Natural killer cell (primary cell): ENCODE data around the gene ZNF331. TPM values are rescaled to one million over a fixed set of nuclear protein-coding genes. Genes with fewer than 3 reads are reported as not detected.
A peak's percentile ranks its signal among the peaks of the same experiment; 100 is the strongest.
"Not testable (repeated sequence)": the region's sequence is repeated elsewhere in the genome, so short reads cannot be mapped to it uniquely, and the experiment has no call there.

ENCODE experiments used
- ATAC-seq, 3 donors: fragments of 150-1000 bp in 2 of 3; fragments of 200-7000 bp in 1 of 3; cut with Tn5 transposase; 1 replicate in 1 of 3; 2 replicates in 2 of 3; pipeline ENCODE4 v1.10.0; 2021; ENCODE audit warnings: mild to moderate bottlenecking in 2 of 3, moderate library complexity in 2 of 3
- DNase-seq, 2 donors: peaks; one replicate each; pipeline versions ENCODE4 v3.0.0 to v3.0.0-alpha.2; 2013 to 2021; ENCODE audit warnings: mixed read lengths in 1 of 2
- H3K27ac ChIP-seq: one replicate; pipeline ENCODE4 v1.5.1; 2013; ENCODE audit warnings: mild to moderate bottlenecking, low read length
- H3K27me3 ChIP-seq: one replicate; pipeline ENCODE4 v1.6.1; 2013; ENCODE audit warnings: low read length; ENCODE audit not compliant: control insufficient read depth, insufficient read depth
- H3K36me3 ChIP-seq: one replicate; pipeline ENCODE4 v1.6.1; 2013; ENCODE audit warnings: low read length; ENCODE audit not compliant: control insufficient read depth, insufficient read depth
- H3K4me1 ChIP-seq: one replicate; pipeline ENCODE4 v1.6.1; 2013; ENCODE audit warnings: low read length; ENCODE audit not compliant: control insufficient read depth, insufficient read depth
- H3K4me3 ChIP-seq: one replicate; pipeline ENCODE4 v1.5.1; 2013; ENCODE audit warnings: low read length
- H3K9me3 ChIP-seq: one replicate; pipeline ENCODE4 v1.6.1; 2013; ENCODE audit warnings: low read length; ENCODE audit not compliant: control insufficient read depth, insufficient read depth
- H3K27ac Mint-ChIP-seq, 2 donors: one replicate each; pipeline ENCODE4 v1.8.0; 2022; ENCODE audit warnings: mild to moderate bottlenecking in 2 of 2, mixed read lengths in 2 of 2, moderate library complexity in 1 of 2
- H3K27me3 Mint-ChIP-seq, 2 donors: one replicate each; pipeline ENCODE4 v1.8.0; 2022; ENCODE audit warnings: low read depth in 2 of 2, mixed read lengths in 2 of 2
- H3K36me3 Mint-ChIP-seq: one replicate; pipeline ENCODE4 v1.8.0; 2022; ENCODE audit warnings: mixed read lengths
- H3K4me1 Mint-ChIP-seq, 2 donors: one replicate each; pipeline ENCODE4 v1.8.0; 2022; ENCODE audit warnings: mixed read lengths in 2 of 2
- H3K4me3 Mint-ChIP-seq: one replicate; pipeline ENCODE4 v1.8.0; 2022; ENCODE audit warnings: mild to moderate bottlenecking, moderate library complexity, mixed read lengths
- H3K9me3 Mint-ChIP-seq, 2 donors: one replicate each; pipeline ENCODE4 v1.8.0; 2022; ENCODE audit warnings: mixed read lengths in 2 of 2
- CTCF ChIP-seq: fragments of 200-600 bp; IDR thresholded peaks from one replicate; pipeline ENCODE4 v1.8.0; 2022; ENCODE audit warnings: antibody characterized with exemption
- WGBS: methylation state at CpG from one replicate; pipeline ENCODE4 v1.1.7; 2013; ENCODE audit warnings: missing lambda C conversion rate; ENCODE audit not compliant: insufficient coverage; 5-methylcytosine and 5-hydroxymethylcytosine counted together
- intact Hi-C: fragments of 100-400 bp; cut with micrococcal nuclease; formaldehyde crosslinking; loops from one replicate; pipeline ENCODE4 v1.14.2; 2022
- total RNA-seq, 4 donors: library from RNA; stranded (reverse); fragments of 120-200 nt in 1 of 4; gene quantifications; one replicate each; pipeline versions ENCODE4 v1.2.3 to v1.2.4, GENCODE V29; 2013 to 2022

Gene ZNF331
- total RNA-seq, 3 donors from 2014 or later (not counting 1 experiment from before 2014, with no cell fraction given), result 153 to 245 (median 204) TPM

- not testable (repeated sequence) for H3K9me3 Mint-ChIP-seq
Observed at GRCh38 chr19:53504365-53504703, 33.6 kb upstream of the ZNF331 start.

GRCh38 chr19:53504885-53505284 is 33.1 kb upstream of the ZNF331 start:
- no peaks in the 10 kb centered on the region for H3K36me3 Mint-ChIP-seq
- peaks cover 0 to 3% of the 10 kb centered on the region in 2 donors for H3K9me3 Mint-ChIP-seq
- DNase-seq (no peak), ATAC-seq (no peak)
- Histone ChIP-seq H3K9me3 (no peaks in the 10 kb centered on the region), H3K4me3 (no peak overlapping the region), H3K36me3 (no peaks in the 10 kb centered on the region), H3K27ac (no peak overlapping the region), H3K4me1 (no peaks in the 10 kb centered on the region), H3K27me3 (no peaks in the 10 kb centered on the region)
- H3K27me3 Mint-ChIP-seq, result peaks cover 14 to 24% of the 10 kb centered on the region in 2 donors
- H3K4me1 Mint-ChIP-seq, result no peaks in the 10 kb centered on the region
- TF ChIP-seq CTCF, result no peak
- no peak overlapping the region for H3K27ac Mint-ChIP-seq
- intact Hi-C loops, result no loop called here
- no peak overlapping the region for H3K4me3 Mint-ChIP-seq
- 48% methylated on average over 6 of the region's 7 CpGs for WGBS

More at GRCh38 chr19:53504365-53504703, 33.6 kb upstream of the ZNF331 start:
- H3K9me3 ChIP-seq, H3K36me3 ChIP-seq, H3K27ac ChIP-seq, DNase-seq, H3K27ac Mint-ChIP-seq, H3K4me3 Mint-ChIP-seq, H3K4me3 ChIP-seq, H3K4me1 ChIP-seq, H3K27me3 ChIP-seq, H3K36me3 Mint-ChIP-seq, H3K4me1 Mint-ChIP-seq, intact Hi-C loops: not testable (repeated sequence)
- ATAC-seq, result peak in 1 of 3 donors; percentile 48
- peaks cover 13 to 20% of the 10 kb centered on the region in 2 donors for H3K27me3 Mint-ChIP-seq
- 36% methylated on average over 11 of the region's 13 CpGs for WGBS

GRCh38 chr19:53506728-53507127 is 31.2 kb upstream of the ZNF331 start:
- WGBS, result 82% methylated on average over 8 of the region's 8 CpGs
- no peaks in the 10 kb centered on the region for H3K9me3 ChIP-seq
- Mint-ChIP-seq H3K36me3 (no peaks in the 10 kb centered on the region), H3K27me3 (peaks cover 11 to 18% of the 10 kb centered on the region in 2 donors), H3K9me3 (peaks cover 0 to 3% of the 10 kb centered on the region in 2 donors), H3K27ac (no peak overlapping the region), H3K4me3 (no peak overlapping the region), H3K4me1 (no peaks in the 10 kb centered on the region)
- DNase-seq (no peak), ATAC-seq (no peak)
- H3K4me3 ChIP-seq, result no peak overlapping the region
- H3K27ac ChIP-seq, result no peak overlapping the region
- no peak for TF ChIP-seq CTCF
- H3K4me1 ChIP-seq, result no peaks in the 10 kb centered on the region
- no peaks in the 10 kb centered on the region for H3K36me3 ChIP-seq
- intact Hi-C loops, result no loop called here
- H3K27me3 ChIP-seq, result no peaks in the 10 kb centered on the region

- peaks cover 11 to 17% of the 10 kb centered on the region in 2 donors for H3K27me3 Mint-ChIP-seq
- H3K4me3 Mint-ChIP-seq, result no peak overlapping the region
- H3K9me3 Mint-ChIP-seq, result peaks cover 0 to 3% of the 10 kb centered on the region in 2 donors
- DNase-seq (no peak), ATAC-seq (no peak)
- Histone ChIP-seq H3K4me1 (no peaks in the 10 kb centered on the region), H3K27ac (no peak overlapping the region), H3K4me3 (no peak overlapping the region), H3K36me3 (no peaks in the 10 kb centered on the region), H3K9me3 (no peaks in the 10 kb centered on the region), H3K27me3 (no peaks in the 10 kb centered on the region)
- H3K36me3 Mint-ChIP-seq, result no peaks in the 10 kb centered on the region
- no peaks in the 10 kb centered on the region for H3K4me1 Mint-ChIP-seq
- no peak overlapping the region for H3K27ac Mint-ChIP-seq
- WGBS, result 90% methylated on average over 17 of the region's 17 CpGs
- TF ChIP-seq CTCF, result no peak
- intact Hi-C loops, result no loop called here
Observed at GRCh38 chr19:53507523-53508442, 30.2 kb upstream of the ZNF331 start.
